Neural progenitor cell (in vitro differentiated cells): ENCODE results near the gene IPO8. TPM values are rescaled to one million over a fixed set of nuclear protein-coding genes. Genes with fewer than 3 reads are reported as not detected.

Experiments used
- DNase-seq: peaks from one replicate; pipeline ENCODE4 v3.0.0-alpha.2; 2016; ENCODE audit warnings: low spot score
- H2AFZ ChIP-seq: fragments of 200-600 bp; sonication (generic); replicated peaks from 2 replicates; pipeline ENCODE4 v1.6.1; 2016; ENCODE audit warnings: antibody characterized with exemption
- H3F3A ChIP-seq: fragments of 200-600 bp; sonication (generic); 2 replicates; pipeline ENCODE4 v1.6.1; 2016; ENCODE audit warnings: antibody characterized with exemption, low read depth
- H3K27ac ChIP-seq: fragments of 200-600 bp; sonication (generic); 2 replicates; pipeline ENCODE4 v1.5.1; 2016; ENCODE audit warnings: mild to moderate bottlenecking
- H3K27me3 ChIP-seq: fragments of 200-600 bp; sonication (generic); 2 replicates; pipeline ENCODE4 v1.6.1; 2016; ENCODE audit warnings: mild to moderate bottlenecking, moderate library complexity
- H3K36me3 ChIP-seq: fragments of 200-600 bp; sonication (generic); 2 replicates; pipeline ENCODE4 v1.5.1; 2016
- H3K4me1 ChIP-seq: fragments of 200-600 bp; sonication (generic); 2 replicates; pipeline ENCODE4 v1.6.1; 2016; ENCODE audit warnings: mixed run types
- H3K4me2 ChIP-seq: fragments of 200-600 bp; sonication (generic); 2 replicates; pipeline ENCODE4 v1.6.1; 2016
- H3K4me3 ChIP-seq: fragments of 200-600 bp; sonication (generic); 2 replicates; pipeline ENCODE4 v1.5.1; 2016
- H3K79me2 ChIP-seq: fragments of 200-600 bp; sonication (generic); 2 replicates; pipeline ENCODE4 v1.6.1; 2016; ENCODE audit warnings: low read depth
- H3K9ac ChIP-seq: fragments of 200-600 bp; sonication (generic); 2 replicates; pipeline ENCODE4 v1.6.1; 2016
- H3K9me3 ChIP-seq: fragments of 200-600 bp; sonication (generic); 2 replicates; pipeline ENCODE4 v1.5.1; 2016; ENCODE audit warnings: low read depth
- H4K20me1 ChIP-seq: fragments of 200-600 bp; sonication (generic); 2 replicates; pipeline ENCODE4 v1.6.1; 2016; ENCODE audit warnings: low read depth
- H3K27ac Mint-ChIP-seq: 3 replicates; pipeline ENCODE4 v1.8.0; 2021; ENCODE audit warnings: mixed read lengths
- H3K27me3 Mint-ChIP-seq: 2 replicates; pipeline ENCODE4 v1.8.0; 2022; ENCODE audit warnings: low read depth, mild to moderate bottlenecking, inconsistent platforms, moderate library complexity, mixed read lengths; ENCODE audit not compliant: insufficient read depth
- H3K36me3 Mint-ChIP-seq: 3 replicates; pipeline ENCODE4 v1.8.0; 2021; ENCODE audit warnings: mixed read lengths
- H3K4me1 Mint-ChIP-seq: 3 replicates; pipeline ENCODE4 v1.8.0; 2021; ENCODE audit warnings: mixed read lengths
- H3K4me3 Mint-ChIP-seq: 3 replicates; pipeline ENCODE4 v1.8.0; 2021; ENCODE audit warnings: mild to moderate bottlenecking, moderate library complexity, mixed read lengths
- H3K9me3 Mint-ChIP-seq: 3 replicates; pipeline ENCODE4 v1.8.0; 2020; ENCODE audit warnings: mixed read lengths
- EZH2 ChIP-seq: fragments of 200-600 bp; sonication (generic); IDR thresholded peaks from 2 replicates; pipeline ENCODE4 v1.6.1; 2017; ENCODE audit warnings: antibody characterized with exemption, mild to moderate bottlenecking, moderate library complexity
- EZH2phosphoT487 ChIP-seq: fragments of 200-600 bp; sonication (generic); IDR thresholded peaks from 2 replicates; pipeline ENCODE4 v1.6.1; 2017; ENCODE audit warnings: antibody characterized with exemption
- total RNA-seq: library from RNA; depleted of rRNA; stranded (reverse); fragments of >200 nt; gene quantifications from 2 replicates; pipeline ENCODE4 v1.2.3, GENCODE V29; 2015; ENCODE audit warnings: low replicate concordance
- TF ChIP-seq, protein P1 (sequence below): fragments of 200-600 bp; sonication (generic); IDR thresholded peaks from 2 replicates; pipeline ENCODE4 v1.5.1; 2017; ENCODE audit warnings: antibody characterized with exemption, mild to moderate bottlenecking

The IPO8 gene
- total RNA-seq, 1 donor from 2014 or later: 54.5 TPM

- no peak for TF ChIP-seq EZH2
- no peak for TF ChIP-seq EZH2phosphoT487
- TF ChIP-seq, protein P1, sequence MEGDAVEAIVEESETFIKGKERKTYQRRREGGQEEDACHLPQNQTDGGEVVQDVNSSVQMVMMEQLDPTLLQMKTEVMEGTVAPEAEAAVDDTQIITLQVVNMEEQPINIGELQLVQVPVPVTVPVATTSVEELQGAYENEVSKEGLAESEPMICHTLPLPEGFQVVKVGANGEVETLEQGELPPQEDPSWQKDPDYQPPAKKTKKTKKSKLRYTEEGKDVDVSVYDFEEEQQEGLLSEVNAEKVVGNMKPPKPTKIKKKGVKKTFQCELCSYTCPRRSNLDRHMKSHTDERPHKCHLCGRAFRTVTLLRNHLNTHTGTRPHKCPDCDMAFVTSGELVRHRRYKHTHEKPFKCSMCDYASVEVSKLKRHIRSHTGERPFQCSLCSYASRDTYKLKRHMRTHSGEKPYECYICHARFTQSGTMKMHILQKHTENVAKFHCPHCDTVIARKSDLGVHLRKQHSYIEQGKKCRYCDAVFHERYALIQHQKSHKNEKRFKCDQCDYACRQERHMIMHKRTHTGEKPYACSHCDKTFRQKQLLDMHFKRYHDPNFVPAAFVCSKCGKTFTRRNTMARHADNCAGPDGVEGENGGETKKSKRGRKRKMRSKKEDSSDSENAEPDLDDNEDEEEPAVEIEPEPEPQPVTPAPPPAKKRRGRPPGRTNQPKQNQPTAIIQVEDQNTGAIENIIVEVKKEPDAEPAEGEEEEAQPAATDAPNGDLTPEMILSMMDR: no peak
- H3K27ac ChIP-seq: no peak overlapping the region
- H3K9me3 ChIP-seq: no peaks in the 10 kb centered on the region
- no peak overlapping the region for H3K4me2 ChIP-seq
- H3F3A ChIP-seq: no peaks in the 10 kb centered on the region
- Mint-ChIP-seq H3K27ac (no peak overlapping the region), H3K36me3 (no peaks in the 10 kb centered on the region), H3K4me1 (peaks cover 2% of the 10 kb centered on the region), H3K4me3 (no peak overlapping the region), H3K27me3 (peaks cover 8% of the 10 kb centered on the region), H3K9me3 (peaks cover 6% of the 10 kb centered on the region)
- H4K20me1 ChIP-seq: no peaks in the 10 kb centered on the region
- no peaks in the 10 kb centered on the region for H3K4me1 ChIP-seq
- no peak overlapping the region for H2AFZ ChIP-seq
- H3K4me3 ChIP-seq: no peak overlapping the region
- no peak overlapping the region for H3K9ac ChIP-seq
- DNase-seq: no peak
- no peaks in the 10 kb centered on the region for H3K27me3 ChIP-seq
- no peaks in the 10 kb centered on the region for H3K79me2 ChIP-seq
- H3K36me3 ChIP-seq: no peaks in the 10 kb centered on the region
Measured at GRCh38 chr12:30585877-30586276, 109.8 kb downstream of the IPO8 start.

DNA sequence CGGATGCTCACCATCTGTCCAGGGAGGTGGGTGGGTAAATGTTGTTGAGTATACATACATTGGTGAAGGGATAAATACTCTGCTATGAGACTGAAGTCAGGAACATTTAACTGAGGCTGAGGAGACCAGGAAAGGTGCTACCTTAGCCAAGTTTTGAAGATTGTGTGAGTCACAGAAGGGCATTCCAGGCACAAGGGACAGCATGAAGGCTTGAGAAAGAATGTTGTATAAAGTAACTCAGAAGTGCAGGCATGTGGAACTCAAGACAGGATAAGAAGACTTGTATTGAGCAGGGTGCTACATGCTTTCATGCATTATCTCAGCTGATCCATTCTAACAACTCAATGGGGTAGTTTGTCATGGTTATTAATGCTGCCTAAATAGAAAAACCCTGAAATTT lies 112.7 kb downstream of the IPO8 start:
- no peak overlapping the region for H3K4me3 ChIP-seq
- Mint-ChIP-seq H3K4me3 (no peak overlapping the region), H3K27ac (no peak overlapping the region), H3K9me3 (peaks cover 3% of the 10 kb centered on the region), H3K36me3 (no peaks in the 10 kb centered on the region), H3K27me3 (peaks cover 8% of the 10 kb centered on the region), H3K4me1 (peaks cover 2% of the 10 kb centered on the region)
- no peaks in the 10 kb centered on the region for H3K9me3 ChIP-seq
- no peaks in the 10 kb centered on the region for H4K20me1 ChIP-seq
- no peaks in the 10 kb centered on the region for H3K27me3 ChIP-seq
- no peak for DNase-seq
- no peak overlapping the region for H3K4me2 ChIP-seq
- H3K4me1 ChIP-seq: no peaks in the 10 kb centered on the region
- H3K79me2 ChIP-seq: no peaks in the 10 kb centered on the region
- no peak overlapping the region for H2AFZ ChIP-seq
- no peak overlapping the region for H3K27ac ChIP-seq
- no peaks in the 10 kb centered on the region for H3F3A ChIP-seq
- no peaks in the 10 kb centered on the region for H3K36me3 ChIP-seq
- no peak for TF ChIP-seq EZH2phosphoT487
- TF ChIP-seq, protein P1: no peak
- no peak for TF ChIP-seq EZH2
- H3K9ac ChIP-seq: no peak overlapping the region

GRCh38 chr12:30580344-30580743 lies 115.3 kb downstream of the IPO8 start:
- Mint-ChIP-seq H3K27ac (no peak overlapping the region), H3K4me1 (peaks cover 2% of the 10 kb centered on the region), H3K27me3 (peaks cover 5% of the 10 kb centered on the region), H3K36me3 (no peaks in the 10 kb centered on the region), H3K9me3 (peaks cover 3% of the 10 kb centered on the region), H3K4me3 (no peak overlapping the region)
- no peaks in the 10 kb centered on the region for H3K4me1 ChIP-seq
- H3K4me2 ChIP-seq: no peak overlapping the region
- H3K79me2 ChIP-seq: no peaks in the 10 kb centered on the region
- no peak overlapping the region for H3K4me3 ChIP-seq
- H3K36me3 ChIP-seq: no peaks in the 10 kb centered on the region
- no peak for TF ChIP-seq EZH2phosphoT487
- TF ChIP-seq, protein P1: no peak
- no peak for TF ChIP-seq EZH2
- H3K9me3 ChIP-seq: no peaks in the 10 kb centered on the region
- H2AFZ ChIP-seq: no peak overlapping the region
- no peaks in the 10 kb centered on the region for H3F3A ChIP-seq
- no peak overlapping the region for H3K27ac ChIP-seq
- H4K20me1 ChIP-seq: no peaks in the 10 kb centered on the region
- DNase-seq: no peak
- H3K9ac ChIP-seq: no peak overlapping the region
- H3K27me3 ChIP-seq: no peaks in the 10 kb centered on the region

Other genes with a start within 250 kb of the IPO8 start
- gene CAPRIN2, start 59.1 kb upstream of the IPO8 start, total RNA-seq: 49.9 and 53.2 TPM in 2 replicates
- gene TSPAN11, start 230.9 kb upstream of the IPO8 start, total RNA-seq: 7.4 and 27.7 TPM in 2 replicates